K562 (cell line): ENCODE data around the gene MAGED1. TPM values are rescaled to one million over a fixed set of nuclear protein-coding genes. Genes with fewer than 3 reads are reported as not detected.

Experiments used
- ATAC-seq: fragments of 200-7000 bp; cut with Tn5 transposase; 3 replicates; pipeline ENCODE4 v1.9.1; 2020; ENCODE audit warnings: moderate library complexity
- BruUV-seq: library from RNA; stranded (reverse); fragments of 400-500 nt; replicated peaks from 2 replicates; lab custom pipeline; 2021; lab: Mats Ljungman, UMichigan
- CTCF ChIA-PET: fragments of 300-600 bp; formaldehyde crosslinking; extraction: SDS; loops from one replicate; lab custom pipeline; 2021; ENCODE audit warnings: low intra/inter-chr PET ratio; lab: Yijun Ruan, JAX
- POLR2A ChIA-PET: fragments of 300-600, 350-650 bp; sonication (Branson Sonifier 250); formaldehyde crosslinking; extraction: SDS; loops from one replicate; lab custom pipeline; 2021; ENCODE audit warnings: antibody characterized with exemption, inconsistent platforms; lab: Yijun Ruan, JAX
- DNase-seq, 4 experiments: peaks; one replicate each; pipeline versions ENCODE4 v3.0.0 to v3.0.0-alpha.2; 2011 to 2018; ENCODE audit warnings: low spot score in 3 of 4, mixed read lengths in 3 of 4; ENCODE audit errors: extremely low read depth in 1 of 4
- FAIRE-seq: peaks from 2 replicates; lab custom pipeline; 2011; peaks lifted over from hg19 to GRCh38; lab: Jason Lieb, UNC
- H2AFZ ChIP-seq: 2 replicates; pipeline ENCODE4 v1.6.0; 2011; ENCODE audit warnings: low read depth, low read length, control low read depth, inconsistent platforms
- H3K27ac ChIP-seq: fragments of 200-600 bp; 3 replicates; pipeline ENCODE4 v1.8.0; 2011; ENCODE audit warnings: low read depth, mild to moderate bottlenecking, control low read depth, inconsistent platforms, low read length, moderate library complexity, mixed read lengths; ENCODE audit errors: extremely low read depth
- H3K27me3 ChIP-seq, 2 experiments: fragments of 300-600 bp in 1 of 2; 2 replicates in 1 of 2; 3 replicates in 1 of 2; pipeline versions ENCODE4 v1.6.0 to v1.8.0; 2011; ENCODE audit warnings: inconsistent platforms in 2 of 2, low read length in 2 of 2, mild to moderate bottlenecking in 1 of 2, mixed read lengths in 1 of 2, moderate library complexity in 1 of 2; ENCODE audit not compliant: control insufficient read depth in 2 of 2, insufficient read depth in 2 of 2
- H3K36me3 ChIP-seq: fragments of 300-600 bp; 3 replicates; pipeline ENCODE4 v1.8.0; 2011; ENCODE audit warnings: mild to moderate bottlenecking, low read length, inconsistent platforms; ENCODE audit not compliant: control insufficient read depth, insufficient read depth
- H3K4me1 ChIP-seq, 2 experiments: fragments of 200-600 bp in 1 of 2; replicated peaks in 1 of 2; 2 replicates in 1 of 2; 3 replicates in 1 of 2; pipeline versions ENCODE4 v1.5.1 to v1.8.0; 2011; ENCODE audit warnings: inconsistent platforms in 2 of 2, low read length in 2 of 2, mild to moderate bottlenecking in 1 of 2, mixed read lengths in 1 of 2, moderate library complexity in 1 of 2; ENCODE audit not compliant: control insufficient read depth in 2 of 2, insufficient read depth in 2 of 2
- H3K4me2 ChIP-seq: 2 replicates; pipeline ENCODE4 v1.6.1; 2011; ENCODE audit warnings: low read length, control low read depth, inconsistent platforms, mixed read lengths; ENCODE audit not compliant: insufficient read depth
- H3K4me3 ChIP-seq: fragments of 200-600 bp; sonication (generic), shearing (Covaris generic); 2 replicates; pipeline ENCODE4 v1.5.1; 2016; ENCODE audit warnings: control low read depth, inconsistent platforms
- H3K79me2 ChIP-seq: fragments of 200-600 bp; 3 replicates; pipeline ENCODE4 v1.8.0; 2011; ENCODE audit warnings: low read length, inconsistent platforms; ENCODE audit not compliant: control insufficient read depth, insufficient read depth
- H3K9ac ChIP-seq, 2 experiments: 2 replicates each; pipeline versions ENCODE4 v1.6.0 to v1.6.1; 2011; ENCODE audit warnings: low read depth in 2 of 2, low read length in 2 of 2, control low read depth in 1 of 2, inconsistent platforms in 1 of 2, mild to moderate bottlenecking in 1 of 2, mixed read lengths in 1 of 2; ENCODE audit not compliant: insufficient read depth in 1 of 2
- H3K9me1 ChIP-seq: one replicate; pipeline ENCODE4 v1.6.0; 2011; ENCODE audit warnings: inconsistent platforms, mild to moderate bottlenecking, low read length, moderate library complexity; ENCODE audit not compliant: control insufficient read depth, insufficient read depth
- H3K9me3 ChIP-seq: replicated peaks from 2 replicates; pipeline ENCODE4 v1.5.1; 2011; ENCODE audit warnings: low read depth, low read length, inconsistent platforms; ENCODE audit not compliant: control insufficient read depth, insufficient read depth
- H4K20me1 ChIP-seq: replicated peaks from 2 replicates; pipeline ENCODE4 v1.6.1; 2011; ENCODE audit warnings: low read length, inconsistent platforms, mixed read lengths; ENCODE audit not compliant: control insufficient read depth, insufficient read depth
- E2F1 ChIP-seq: sonication (generic); formaldehyde crosslinking; IDR thresholded peaks from 2 replicates; pipeline ENCODE4 v1.8.1; 2023; ENCODE audit warnings: mild to moderate bottlenecking, missing genetic modification reagents, moderate library complexity
- PKNOX1 ChIP-seq: fragments of 450-650 bp; IDR thresholded peaks from 2 replicates; pipeline ENCODE4 v1.6.1; 2016
- WGBS: fragments of 100-300 bp; shearing (Covaris generic); methylation state at CpG from one replicate; pipeline ENCODE4 v1.1.6; 2016; ENCODE audit warnings: low coverage, mixed read lengths; ENCODE audit not compliant: insufficient coverage; ENCODE audit errors: missing lambda C conversion rate; 5-methylcytosine and 5-hydroxymethylcytosine counted together
- in situ Hi-C: fragments of 300-500 bp; cut with MboI; formaldehyde crosslinking; loops from 4 replicates; pipeline ENCODE4 v1.15.0; 2018; ENCODE audit warnings: inconsistent platforms, mixed read lengths
- intact Hi-C: fragments of 100-400 bp; cut with micrococcal nuclease; formaldehyde crosslinking; loops from 2 replicates; pipeline ENCODE4 v1.14.2; 2022
- polyA plus RNA-seq, 8 experiments: library from polyadenylated mRNA; depleted of rRNA in 4 of 8; stranded (reverse) in 5 of 8; unstranded in 3 of 8; fragments of >200 nt; fragmentation: Nextera tagmentation in 2 of 8; fragmentation: Illumina TruSeq in 1 of 8; extraction: Ambion mirVana in 2 of 8; extraction: Trizol in 1 of 8; gene quantifications; 2 replicates each; pipeline versions ENCODE4 v1.2.1 to v1.2.3, GENCODE V29; 2011 to 2014; ENCODE audit warnings: inconsistent platforms in 1 of 8, missing spikeins in 1 of 8
- total RNA-seq, 7 experiments: library from RNA; depleted of rRNA in 6 of 7; stranded (reverse); fragments of >200 nt in 6 of 7; fragmentation: Illumina TruSeq in 2 of 7; extraction: Trizol in 2 of 7; gene quantifications; 2 replicates each; pipeline versions ENCODE4 v1.2.1 to v1.2.3, GENCODE V29; 2011 to 2021; ENCODE audit warnings: low replicate concordance in 1 of 7
- TF ChIP-seq, protein P1 (sequence below): sonication (generic); formaldehyde crosslinking; IDR thresholded peaks from 2 replicates; pipeline ENCODE4 v1.9.0; 2022; ENCODE audit warnings: mild to moderate bottlenecking, missing genetic modification reagents

Gene MAGED1
- total and polyA plus RNA-seq, 9 of the 15 experiments (the other 6 are each of a cell fraction or from before 2014, with no cell fraction given), result 5.7 to 41.2 (median 12.7) TPM

- Histone ChIP-seq H3K79me2 (no peaks in the 10 kb centered on the region), H3K9me1 (no peaks in the 10 kb centered on the region), H4K20me1 (no peaks in the 10 kb centered on the region), H3K4me3 (no peak overlapping the region), H3K27me3 (no peaks in the 10 kb centered on the region), H3K9ac (no peak overlapping the region), H3K4me2 (no peak overlapping the region), H3K36me3 (no peaks in the 10 kb centered on the region), H2AFZ (no peak overlapping the region), H3K4me1 (no peaks in the 10 kb centered on the region), H3K9me3 (no peaks in the 10 kb centered on the region), H3K27ac (no peak overlapping the region)
- DNase-seq (no peak), ATAC-seq (no peak), FAIRE-seq (no peak)
- ChIA-PET POLR2A (no interaction called here), CTCF (no interaction called here)
- in situ Hi-C loops, result no loop called here
- 4% methylated on average over 2 of the region's 2 CpGs for WGBS
- intact Hi-C loops, result no loop called here
- BruUV-seq, result no TSS peak
- TF ChIP-seq E2F1 (CRISPR knock-in tag) (no peak), PKNOX1 (no peak)
- TF ChIP-seq, protein P1, sequence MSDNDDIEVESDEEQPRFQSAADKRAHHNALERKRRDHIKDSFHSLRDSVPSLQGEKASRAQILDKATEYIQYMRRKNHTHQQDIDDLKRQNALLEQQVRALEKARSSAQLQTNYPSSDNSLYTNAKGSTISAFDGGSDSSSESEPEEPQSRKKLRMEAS (CRISPR knock-in tag), result no peak
- TF ChIP-seq, all 486 proteins: peak for 0
These were observed 24.2 kb downstream of the MAGED1 start for GRCh38 chrX:51917604-51918003.
